Measurements from ENCODE around the gene DLG4. TPM values are rescaled to one million over a fixed set of nuclear protein-coding genes. Genes with fewer than 3 reads are reported as not detected.

DLG4 gene
- total RNA-seq, 2 donors from 2014 or later, result 35.1 to 68.5 TPM

GRCh38 chr17:7215136-7215638 lies 4.4 kb downstream of the DLG4 start:
- Mint-ChIP-seq H3K9me3 (no peaks in the 10 kb centered on the region), H3K27ac (peak overlapping the region; percentile 99), H3K4me3 (peak overlapping the region; percentile 58), H3K27me3 (ENCODE audit: insufficient read depth) (peaks cover 4% of the 10 kb centered on the region), H3K36me3 (ENCODE audit: low read depth) (no peaks in the 10 kb centered on the region), H3K4me1 (peaks cover 44% of the 10 kb centered on the region)
- 0 to 10% methylated on average over 4 to 9 of the region's 9 CpGs for WGBS, 2 experiments (ENCODE audit: insufficient coverage in 1 of 2, insufficient read length in 1 of 2)
- Histone ChIP-seq H3K27ac (ENCODE audit: low read depth, low read length) (peak overlapping the region; percentile 95), H3K4me1 (ENCODE audit: control insufficient read depth, insufficient read depth, low read length) (peaks cover 14% of the 10 kb centered on the region), H3K27me3 (ENCODE audit: control insufficient read depth, insufficient read depth, low read length, poor library complexity, severe bottlenecking) (no peaks in the 10 kb centered on the region), H3K9me3 (ENCODE audit: control insufficient read depth, low read length) (no peaks in the 10 kb centered on the region), H3K9ac (ENCODE audit: extremely low read depth, low read length, poor library complexity, severe bottlenecking) (no peak overlapping the region), H3K36me3 (ENCODE audit: control insufficient read depth, insufficient read depth, low read length) (no peaks in the 10 kb centered on the region), H3K4me3 (ENCODE audit: low read length) (peak overlapping the region; percentile 76)
- no peak for TF ChIP-seq CTCF (conservative IDR thresholded peaks at IDR 0.05)
- DNase-seq, result no peak

GRCh38 chr17:7214300-7215135 lies 5.1 kb downstream of the DLG4 start:
- peak; percentile 100 for DNase-seq
- peak overlapping the region; percentile 43 for H3K9ac ChIP-seq (ENCODE audit: extremely low read depth, low read length, poor library complexity, severe bottlenecking)
- H3K27ac ChIP-seq (ENCODE audit: low read depth, low read length), result peak overlapping the region; percentile 95
- H3K4me3 ChIP-seq (ENCODE audit: low read length), result peak overlapping the region; percentile 76
- 0% methylated on average over 19 to 45 of the region's 45 CpGs for WGBS, 2 experiments (ENCODE audit: insufficient coverage in 1 of 2, insufficient read length in 1 of 2)
- H3K27ac Mint-ChIP-seq, result peak overlapping the region; percentile 99
- no peaks in the 10 kb centered on the region for H3K36me3 ChIP-seq (ENCODE audit: control insufficient read depth, insufficient read depth, low read length)
- H3K9me3 ChIP-seq (ENCODE audit: control insufficient read depth, low read length), result no peaks in the 10 kb centered on the region
- H3K27me3 Mint-ChIP-seq (ENCODE audit: insufficient read depth), result peaks cover 4% of the 10 kb centered on the region
- H3K4me1 ChIP-seq (ENCODE audit: control insufficient read depth, insufficient read depth, low read length), result peaks cover 14% of the 10 kb centered on the region
- H3K4me1 Mint-ChIP-seq, result peaks cover 43% of the 10 kb centered on the region
- H3K4me3 Mint-ChIP-seq, result peak overlapping the region; percentile 58
- TF ChIP-seq CTCF (conservative IDR thresholded peaks at IDR 0.05), result peak; percentile 84
- no peaks in the 10 kb centered on the region for H3K27me3 ChIP-seq (ENCODE audit: control insufficient read depth, insufficient read depth, low read length, poor library complexity, severe bottlenecking)
- no peaks in the 10 kb centered on the region for H3K36me3 Mint-ChIP-seq (ENCODE audit: low read depth)
- H3K9me3 Mint-ChIP-seq, result no peaks in the 10 kb centered on the region

- H3K27ac ChIP-seq (ENCODE audit: low read depth, low read length), result peak overlapping the region; percentile 95
- H3K27me3 ChIP-seq (ENCODE audit: control insufficient read depth, insufficient read depth, low read length, poor library complexity, severe bottlenecking), result no peaks in the 10 kb centered on the region
- H3K36me3 ChIP-seq (ENCODE audit: control insufficient read depth, insufficient read depth, low read length), result no peaks in the 10 kb centered on the region
- peak; percentile 90 for TF ChIP-seq CTCF (conservative IDR thresholded peaks at IDR 0.05)
- Mint-ChIP-seq H3K27ac (peak overlapping the region; percentile 99), H3K36me3 (ENCODE audit: low read depth) (no peaks in the 10 kb centered on the region), H3K4me3 (peak overlapping the region; percentile 58), H3K9me3 (no peaks in the 10 kb centered on the region), H3K4me1 (peaks cover 38% of the 10 kb centered on the region), H3K27me3 (ENCODE audit: insufficient read depth) (peaks cover 4% of the 10 kb centered on the region)
- no peaks in the 10 kb centered on the region for H3K9me3 ChIP-seq (ENCODE audit: control insufficient read depth, low read length)
- H3K4me1 ChIP-seq (ENCODE audit: control insufficient read depth, insufficient read depth, low read length), result peaks cover 12% of the 10 kb centered on the region
- H3K4me3 ChIP-seq (ENCODE audit: low read length), result peak overlapping the region; percentile 68
- H3K9ac ChIP-seq (ENCODE audit: extremely low read depth, low read length, poor library complexity, severe bottlenecking), result peak overlapping the region; percentile 42
- WGBS, 2 experiments (ENCODE audit: insufficient coverage in 1 of 2, insufficient read length in 1 of 2), result 0 to 5% methylated on average over 4 to 15 of the region's 15 CpGs
- peak; percentile 99 for DNase-seq
Observed at GRCh38 chr17:7213895-7214299, 5.7 kb downstream of the DLG4 start.

Data from endodermal cell (in vitro differentiated cells).